MV-4-11 (cell line): Measurements from ENCODE around the gene CHCHD3.

ENCODE experiments used
- DNase-seq: peaks from one replicate; lab custom pipeline; 2025; lab: John Stamatoyannopoulos, UW

The CHCHD3 gene

GRCh38 chr7:132773527-132773956 lies 308.3 kb downstream of the CHCHD3 start:
- peak; percentile 5 for DNase-seq

GRCh38 chr7:132771301-132771730 lies 310.6 kb downstream of the CHCHD3 start:
- no peak for DNase-seq

DNA sequence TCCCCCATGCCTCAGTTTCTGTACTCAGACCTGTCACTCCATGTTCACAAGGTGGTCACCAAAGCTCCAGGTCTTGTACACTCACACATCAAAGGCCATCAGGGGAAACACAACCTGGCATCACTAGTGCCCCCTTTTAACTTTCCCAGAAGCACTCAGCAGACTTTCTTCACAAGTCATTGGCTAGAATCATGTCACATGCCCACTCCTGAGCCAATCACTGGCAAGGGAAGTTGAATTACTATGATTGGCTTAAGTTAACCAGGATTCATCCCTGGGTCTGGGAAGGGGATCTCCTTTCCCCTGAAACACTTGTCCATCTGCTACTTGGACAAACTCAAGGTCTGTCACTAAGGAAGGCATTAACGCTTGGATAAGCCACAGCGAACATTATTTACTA lies 311.8 kb downstream of the CHCHD3 start:
- no peak for DNase-seq

DNA sequence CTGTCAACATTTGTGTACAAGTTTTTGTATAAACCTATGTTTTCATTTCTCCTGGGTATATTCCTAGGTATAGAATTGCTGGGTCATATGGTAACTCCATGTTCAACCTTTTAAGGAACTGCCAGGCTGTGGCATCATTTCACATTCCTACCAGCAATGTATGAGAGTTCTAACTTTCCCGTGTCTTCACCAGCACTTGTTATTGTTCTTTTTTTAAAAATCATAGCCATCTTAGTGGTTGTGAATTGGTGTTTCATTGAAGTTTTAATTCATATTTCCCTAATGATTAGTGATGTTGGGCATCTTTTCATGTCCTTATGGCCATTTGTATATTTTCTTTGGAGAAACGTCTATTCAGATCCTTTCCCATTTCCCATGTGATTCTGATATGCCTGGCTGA lies 312.6 kb downstream of the CHCHD3 start:
- DNase-seq = no peak

DNA sequence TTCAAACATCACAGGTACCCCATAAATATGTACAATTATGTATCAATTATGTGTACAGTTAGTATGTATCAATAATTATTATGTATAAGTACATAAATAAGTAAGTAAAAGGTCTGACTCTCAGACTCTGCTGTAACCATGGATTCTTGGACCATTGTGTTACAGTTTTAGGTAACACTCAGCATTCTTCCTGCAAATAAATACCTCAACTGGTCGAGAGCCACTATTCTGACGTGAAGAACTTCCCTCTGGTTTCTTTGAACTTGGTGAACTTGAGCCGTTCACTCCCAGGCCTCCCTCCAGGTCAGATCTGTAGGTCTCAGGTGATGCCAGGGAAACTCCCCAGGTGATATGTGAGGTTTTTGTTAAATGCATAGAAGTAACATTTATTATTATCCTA lies 313.8 kb downstream of the CHCHD3 start:
- DNase-seq = no peak

GRCh38 chr7:132767378-132767777 lies 314.5 kb downstream of the CHCHD3 start:
- no peak for DNase-seq

- no peak for DNase-seq
These were observed 315.2 kb downstream of the CHCHD3 start for GRCh38 chr7:132766660-132767059.

DNA sequence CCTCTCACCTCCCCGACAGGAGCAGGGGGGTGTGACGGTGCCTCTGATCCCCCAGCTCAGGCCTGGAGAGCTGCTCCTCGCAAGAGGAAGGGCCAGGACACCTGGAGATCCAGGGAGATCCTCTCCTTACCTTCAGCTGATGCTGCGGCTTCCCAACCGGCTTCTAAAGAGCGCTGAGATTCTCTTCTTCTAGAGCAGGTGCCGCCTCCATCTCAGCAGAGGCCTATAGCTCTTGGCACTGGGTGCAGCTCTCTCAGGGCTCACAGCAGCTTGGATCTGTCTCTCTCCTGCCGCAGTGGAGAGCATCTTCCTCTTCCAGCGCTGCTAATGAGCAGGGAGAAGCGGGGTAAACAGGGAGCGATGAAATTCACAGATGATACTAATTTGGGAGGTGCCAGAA lies 316.0 kb downstream of the CHCHD3 start:
- DNase-seq = no peak

- no peak for DNase-seq
These were observed 317.1 kb downstream of the CHCHD3 start for GRCh38 chr7:132764762-132765161.

GRCh38 chr7:132760866-132761265 lies 321.0 kb downstream of the CHCHD3 start:
- DNase-seq = no peak

GRCh38 chr7:132760244-132760623 lies 321.7 kb downstream of the CHCHD3 start:
- peak; percentile 24 for DNase-seq

DNA sequence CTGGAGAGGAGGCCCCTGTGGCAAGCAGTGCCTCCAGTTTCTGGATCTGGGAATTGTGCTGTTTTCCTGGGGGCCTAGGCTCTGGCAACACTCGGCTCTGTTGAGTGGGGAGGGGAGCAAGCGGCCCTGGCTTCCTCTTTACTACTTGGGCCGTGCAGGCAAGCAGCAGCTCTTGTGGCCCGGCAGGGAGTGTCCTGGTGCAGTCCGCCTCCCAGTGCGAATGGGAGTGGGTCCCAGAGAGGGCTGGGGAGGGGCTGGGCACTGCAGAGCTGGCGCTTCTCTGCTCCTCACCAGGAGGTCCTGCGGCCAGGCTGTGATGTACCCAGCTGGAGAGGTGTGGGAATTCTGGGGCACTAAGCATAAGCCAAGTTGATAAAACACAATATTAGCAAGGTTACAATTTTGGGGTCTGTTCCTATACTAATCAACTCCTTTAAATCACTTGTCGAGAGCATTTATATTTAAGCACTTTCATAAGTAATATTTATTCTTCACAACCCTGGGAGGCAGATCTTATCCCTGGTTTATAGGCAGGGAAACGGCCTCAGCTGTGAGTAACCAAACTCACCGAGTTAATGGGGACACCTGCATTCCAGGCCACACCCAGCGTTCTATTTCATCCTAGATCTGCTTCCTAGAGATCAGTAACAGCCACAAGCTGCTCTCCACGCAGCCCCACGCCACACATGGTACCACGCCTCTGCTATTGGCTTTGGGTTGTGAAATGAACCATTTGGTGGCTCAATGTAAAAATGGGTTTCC lies 322.2 kb downstream of the CHCHD3 start:
- DNase-seq = no peak

- peak; percentile 72 for DNase-seq
These were observed 322.9 kb downstream of the CHCHD3 start for GRCh38 chr7:132758986-132759385.

- no peak for DNase-seq
These were observed 324.1 kb downstream of the CHCHD3 start for GRCh38 chr7:132757783-132758182.

DNA sequence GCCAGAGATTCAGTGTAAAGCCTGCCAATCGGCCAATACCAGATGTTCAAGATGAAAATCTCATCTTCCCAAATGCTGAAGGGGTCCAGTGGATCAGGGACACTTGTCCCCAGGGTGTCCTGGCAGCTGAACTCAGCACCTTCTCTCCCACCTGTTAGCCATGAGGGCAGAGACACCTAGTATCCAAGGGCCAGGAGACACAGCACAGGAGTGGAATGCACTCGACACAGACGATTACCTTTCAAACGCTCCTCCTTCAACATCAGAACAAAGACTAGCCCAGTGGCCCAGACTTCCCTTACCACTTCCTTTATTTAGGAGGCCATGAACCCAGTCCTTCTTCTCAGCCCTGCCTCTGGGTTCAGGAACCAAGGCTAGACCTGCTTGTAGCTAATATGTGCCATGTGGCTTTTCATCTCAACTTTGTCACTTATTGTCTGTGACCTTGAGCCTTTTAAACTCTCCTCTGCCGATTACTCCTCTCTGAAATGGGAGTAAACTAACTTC lies 325.4 kb downstream of the CHCHD3 start:
- peak; percentile 52 for DNase-seq

- peak; percentile 10 for DNase-seq
These were observed 326.1 kb downstream of the CHCHD3 start for GRCh38 chr7:132755538-132756483.

- no peak for DNase-seq
These were observed 329.5 kb downstream of the CHCHD3 start for GRCh38 chr7:132752431-132752830.

- DNase-seq = no peak
These were observed 330.6 kb downstream of the CHCHD3 start for GRCh38 chr7:132751244-132751647.

- no peak for DNase-seq
These were observed 331.2 kb downstream of the CHCHD3 start for GRCh38 chr7:132750530-132751217.

DNA sequence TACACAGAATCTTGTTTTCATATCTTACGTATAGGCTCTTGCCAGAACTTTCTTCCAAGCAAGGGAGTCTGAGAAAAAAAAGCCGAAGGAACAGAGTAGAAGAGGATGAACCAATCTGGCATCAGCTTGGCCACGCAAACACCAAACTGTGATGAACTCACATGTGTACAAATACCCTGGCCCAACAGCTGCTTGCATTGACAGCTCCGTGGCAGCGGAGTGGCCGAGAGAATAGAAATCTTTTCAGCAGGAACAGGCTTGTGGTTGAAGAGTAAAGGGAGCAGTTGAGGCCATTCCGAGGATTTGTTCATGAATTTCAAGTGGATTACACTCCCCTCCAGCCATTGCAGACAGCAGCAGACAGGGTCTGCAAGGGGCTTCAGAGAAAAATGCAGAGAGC lies 331.8 kb downstream of the CHCHD3 start:
- no peak for DNase-seq

GRCh38 chr7:132745510-132745909 lies 336.4 kb downstream of the CHCHD3 start:
- no peak for DNase-seq

- DNase-seq = no peak
These were observed 337.9 kb downstream of the CHCHD3 start for GRCh38 chr7:132743974-132744373.
